IPS DF 6.9 (cell line): ENCODE measurements around the gene PTGDR2.

ENCODE experiments used
- DNase-seq: peaks from one replicate; pipeline ENCODE4 v3.0.0-alpha.2; 2013; ENCODE audit warnings: low read depth, low spot score
- H3K27ac ChIP-seq: one replicate; pipeline ENCODE4 v1.5.1; 2013; ENCODE audit warnings: low read length, control low read depth
- H3K27me3 ChIP-seq: 2 replicates; pipeline ENCODE4 v1.6.1; 2013; ENCODE audit warnings: mild to moderate bottlenecking, low read length; ENCODE audit not compliant: control insufficient read depth, insufficient read depth
- H3K36me3 ChIP-seq: 2 replicates; pipeline ENCODE4 v1.6.1; 2013; ENCODE audit warnings: low read length; ENCODE audit not compliant: control insufficient read depth, insufficient read depth
- H3K4me1 ChIP-seq: 2 replicates; pipeline ENCODE4 v1.6.1; 2013; ENCODE audit warnings: low read length; ENCODE audit not compliant: control insufficient read depth, insufficient read depth
- H3K4me3 ChIP-seq: 2 replicates; pipeline ENCODE4 v1.5.1; 2013; ENCODE audit warnings: mild to moderate bottlenecking, low read length
- H3K9me3 ChIP-seq: 2 replicates; pipeline ENCODE4 v1.6.1; 2013; ENCODE audit warnings: low read length, inconsistent platforms; ENCODE audit not compliant: control insufficient read depth, insufficient read depth
- WGBS: extraction: QIAGEN DNeasy Blood & Tissue Kit; methylation state at CpG from one replicate; pipeline ENCODE4 v1.1.7; 2013; ENCODE audit warnings: mixed read lengths, missing lambda C conversion rate; ENCODE audit not compliant: insufficient read length, insufficient coverage; 5-methylcytosine and 5-hydroxymethylcytosine counted together

Gene PTGDR2

DNA sequence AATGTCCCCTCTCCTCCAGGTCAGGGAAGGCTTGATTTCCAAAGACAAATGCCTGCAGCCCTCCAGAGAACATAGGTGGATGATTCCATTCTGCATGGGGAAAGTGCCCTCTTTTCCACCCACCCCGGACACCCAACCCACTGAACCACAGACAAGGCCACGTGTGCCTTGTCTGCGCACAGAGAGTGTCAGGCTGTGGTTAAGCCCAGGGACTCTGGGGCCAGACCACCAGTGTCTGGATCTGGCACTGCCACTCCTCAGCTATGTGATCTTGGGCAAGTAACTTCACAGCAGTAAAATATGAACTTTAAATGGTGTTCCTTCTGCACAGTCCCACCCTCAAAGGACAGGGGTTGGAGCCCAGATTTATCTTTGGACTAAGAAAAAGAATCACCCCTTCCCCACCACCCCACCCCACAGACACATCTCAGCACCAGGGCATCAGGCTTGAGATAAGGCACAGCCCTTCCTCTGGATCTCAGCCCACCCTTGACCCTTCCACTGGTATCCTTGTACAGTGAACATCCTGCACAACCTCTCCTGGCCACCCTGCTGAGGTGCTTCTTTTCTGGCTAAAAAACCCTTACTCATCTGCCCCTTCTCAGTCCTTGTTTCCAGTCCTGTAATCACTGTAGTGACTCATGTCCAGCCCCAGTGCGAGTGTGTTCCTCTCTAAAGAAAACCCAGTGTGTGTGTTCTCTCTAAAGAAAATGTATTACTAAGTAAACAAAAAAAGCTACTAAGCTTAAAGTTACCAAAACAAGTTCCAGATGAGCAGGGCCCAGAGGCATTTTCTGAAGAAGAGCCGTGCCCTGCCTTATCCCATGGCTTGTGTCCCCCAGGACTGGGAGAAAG, 1.9 kb upstream of the PTGDR2 start:
- H3K4me3 ChIP-seq, result no peak overlapping the region
- H3K4me1 ChIP-seq, result peaks cover under 1% of the 10 kb centered on the region; the same call in 1 of the 2 replicates
- no peaks in the 10 kb centered on the region for H3K9me3 ChIP-seq
- H3K27me3 ChIP-seq, result 0 out of 2 replicates have a peak, but pooled peaks cover 1% of the 10 kb centered on the region
- DNase-seq, result no peak
- H3K36me3 ChIP-seq, result no peaks in the 10 kb centered on the region
- no CpG with 5 or more reads among the region's 5 CpGs for WGBS
- H3K27ac ChIP-seq, result no peak overlapping the region

- no CpG with 5 or more reads among the region's 8 CpGs for WGBS
- Histone ChIP-seq H3K27me3 (0 out of 2 replicates have a peak, but pooled peaks cover 1% of the 10 kb centered on the region), H3K27ac (no peak overlapping the region), H3K36me3 (peaks cover 5% of the 10 kb centered on the region), H3K4me3 (no peak overlapping the region), H3K4me1 (peaks cover 2% of the 10 kb centered on the region; the same call in 1 of the 2 replicates), H3K9me3 (no peaks in the 10 kb centered on the region)
- DNase-seq, result no peak
Observed at GRCh38 chr11:60854847-60855725, 664 bp downstream of the PTGDR2 start.

DNA sequence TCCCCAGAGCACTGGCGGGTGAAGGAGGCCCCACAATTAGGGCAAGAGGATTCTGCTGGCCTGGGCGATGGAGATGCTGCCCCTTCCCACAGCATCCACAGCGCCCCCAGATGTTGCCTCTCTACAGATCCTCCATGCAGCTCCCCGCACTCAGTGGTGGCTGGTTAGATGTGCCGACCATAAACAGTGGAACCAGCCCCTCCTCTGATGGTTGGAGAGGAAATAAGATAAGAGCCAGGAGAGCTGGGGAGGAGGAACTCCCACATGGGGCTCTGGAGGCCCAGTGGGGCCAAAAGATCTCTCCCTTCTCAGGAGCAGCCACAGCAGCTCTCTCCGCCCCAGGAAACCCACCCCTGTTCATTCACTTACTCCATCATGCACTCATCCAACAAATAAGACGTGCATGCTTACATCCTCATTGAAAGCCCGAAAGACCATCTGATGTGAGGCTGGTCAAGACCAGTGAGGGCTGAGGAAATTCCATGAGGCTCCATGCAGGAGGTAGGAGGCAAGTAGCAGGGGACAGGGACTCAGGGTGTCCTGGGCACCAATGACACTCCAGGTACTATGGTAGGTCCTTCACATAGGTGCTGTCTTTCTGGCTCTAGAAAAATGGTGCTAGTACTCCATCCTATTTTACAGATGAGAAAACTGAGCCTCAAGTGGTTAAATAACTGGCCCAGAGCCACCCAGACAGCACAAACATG, 1.5 kb downstream of the PTGDR2 start:
- WGBS, result no CpG with 5 or more reads among the region's 8 CpGs

GRCh38 chr11:60852982-60853950, 2.5 kb downstream of the PTGDR2 start:
- Histone ChIP-seq H3K4me3 (0 out of 2 replicates have a peak overlapping the region, but pooled peaks have one; percentile 12), H3K27ac (no peak overlapping the region), H3K9me3 (no peaks in the 10 kb centered on the region), H3K4me1 (peaks cover 2% of the 10 kb centered on the region; the same call in 1 of the 2 replicates), H3K27me3 (0 out of 2 replicates have a peak, but pooled peaks cover 1% of the 10 kb centered on the region), H3K36me3 (peaks cover 19% of the 10 kb centered on the region)
- DNase-seq, result no peak
- no CpG with 5 or more reads among the region's 68 CpGs for WGBS

More for the DNA sequence above, 1.5 kb downstream of the PTGDR2 start:
- DNase-seq, result no peak
- Histone ChIP-seq H3K36me3 (peaks cover 9% of the 10 kb centered on the region), H3K4me3 (no peak overlapping the region), H3K9me3 (no peaks in the 10 kb centered on the region), H3K27ac (no peak overlapping the region), H3K4me1 (peaks cover 2% of the 10 kb centered on the region; the same call in 1 of the 2 replicates), H3K27me3 (0 out of 2 replicates have a peak, but pooled peaks cover 1% of the 10 kb centered on the region)

GRCh38 chr11:60852117-60852981, 3.4 kb downstream of the PTGDR2 start:
- 0 out of 2 replicates have a peak, but pooled peaks cover 1% of the 10 kb centered on the region for H3K27me3 ChIP-seq
- H3K9me3 ChIP-seq, result no peaks in the 10 kb centered on the region
- no peak overlapping the region for H3K27ac ChIP-seq
- peak overlapping the region; percentile 12; the same call in 1 of the 2 replicates for H3K4me3 ChIP-seq
- H3K36me3 ChIP-seq, result peaks cover 21% of the 10 kb centered on the region
- no CpG with 5 or more reads among the region's 78 CpGs for WGBS
- peaks cover 2% of the 10 kb centered on the region; the same call in 1 of the 2 replicates for H3K4me1 ChIP-seq
- no peak for DNase-seq

- peaks cover 2% of the 10 kb centered on the region; the same call in 1 of the 2 replicates for H3K4me1 ChIP-seq
- peaks cover 21% of the 10 kb centered on the region for H3K36me3 ChIP-seq
- no CpG with 5 or more reads among the region's 17 CpGs for WGBS
- H3K27ac ChIP-seq, result no peak overlapping the region
- no peak for DNase-seq
- no peak overlapping the region for H3K4me3 ChIP-seq
- no peaks in the 10 kb centered on the region for H3K9me3 ChIP-seq
- H3K27me3 ChIP-seq, result 0 out of 2 replicates have a peak, but pooled peaks cover 1% of the 10 kb centered on the region
Observed at GRCh38 chr11:60851327-60852104, 4.2 kb downstream of the PTGDR2 start.

- no peak overlapping the region for H3K4me3 ChIP-seq
- no peaks in the 10 kb centered on the region for H3K27me3 ChIP-seq
- H3K36me3 ChIP-seq, result peaks cover 21% of the 10 kb centered on the region
- WGBS, result no CpG with 5 or more reads among the region's 29 CpGs
- no peak for DNase-seq
- no peak overlapping the region for H3K27ac ChIP-seq
- peaks cover 2% of the 10 kb centered on the region; the same call in 1 of the 2 replicates for H3K4me1 ChIP-seq
- no peaks in the 10 kb centered on the region for H3K9me3 ChIP-seq
Observed at GRCh38 chr11:60849641-60850520, 5.9 kb downstream of the PTGDR2 start.
